Spinal cord (tissue), 10 donors: ENCODE data around the gene MRGPRD. TPM values are rescaled to one million over a fixed set of nuclear protein-coding genes. Genes with fewer than 3 reads are reported as not detected.

Experiments used
- DNase-seq, 6 donors: peaks; one replicate each; pipeline versions ENCODE4 v3.0.0 to v3.0.0-alpha.2; 2013 to 2015; ENCODE audit warnings: low spot score in 6 of 6, low read depth in 4 of 6
- H3K27ac ChIP-seq: one replicate; pipeline ENCODE4 v1.5.1; 2013; ENCODE audit warnings: low read depth, low read length, control low read depth
- H3K27me3 ChIP-seq: one replicate; pipeline ENCODE4 v1.6.1; 2013; ENCODE audit warnings: low read length; ENCODE audit not compliant: control insufficient read depth, insufficient read depth
- H3K36me3 ChIP-seq: one replicate; pipeline ENCODE4 v1.6.1; 2013; ENCODE audit warnings: low read length; ENCODE audit not compliant: control insufficient read depth, insufficient read depth
- H3K4me1 ChIP-seq: one replicate; pipeline ENCODE4 v1.6.1; 2013; ENCODE audit warnings: low read length; ENCODE audit not compliant: control insufficient read depth, insufficient read depth
- H3K4me3 ChIP-seq: one replicate; pipeline ENCODE4 v1.5.1; 2013; ENCODE audit warnings: low read depth, low read length, control low read depth
- H3K9me3 ChIP-seq: one replicate; pipeline ENCODE4 v1.6.1; 2013; ENCODE audit warnings: low read length; ENCODE audit not compliant: control insufficient read depth, insufficient read depth
- WGBS: methylation state at CpG from one replicate; pipeline ENCODE4 v1.1.5; 2013; ENCODE audit warnings: missing lambda C conversion rate; ENCODE audit not compliant: insufficient coverage; 5-methylcytosine and 5-hydroxymethylcytosine counted together
- polyA plus RNA-seq, 2 donors: library from polyadenylated mRNA; unstranded; fragments of 120-200 nt; gene quantifications; one replicate each; pipeline ENCODE4 v1.2.1, GENCODE V29; 2013; ENCODE audit not compliant: insufficient read length in 2 of 2
- total RNA-seq, 2 donors: library from RNA; depleted of rRNA in 1 of 2; stranded (reverse); fragments of 120-200 nt in 1 of 2; fragments of >200 nt in 1 of 2; gene quantifications; one replicate each; pipeline versions ENCODE4 v1.2.3 to v1.2.4, GENCODE V29; 2013 to 2014
- donor health status: healthy.

MRGPRD gene
- total and polyA plus RNA-seq, 4 donors: 0.89 TPM; not detected in 3

- DNase-seq: peak in 2 of 6 donors; percentile 16 to 46
- no peak overlapping the region for H3K27ac ChIP-seq
- H3K36me3 ChIP-seq: no peaks in the 10 kb centered on the region
- WGBS: 22% methylated on average over 27 of the region's 30 CpGs
- H3K27me3 ChIP-seq: no peaks in the 10 kb centered on the region
- peaks cover 20% of the 10 kb centered on the region for H3K4me1 ChIP-seq
- H3K9me3 ChIP-seq: no peaks in the 10 kb centered on the region
- H3K4me3 ChIP-seq: no peak overlapping the region
Observed at GRCh38 chr11:68954836-68955606, 25.8 kb downstream of the MRGPRD start.

DNA sequence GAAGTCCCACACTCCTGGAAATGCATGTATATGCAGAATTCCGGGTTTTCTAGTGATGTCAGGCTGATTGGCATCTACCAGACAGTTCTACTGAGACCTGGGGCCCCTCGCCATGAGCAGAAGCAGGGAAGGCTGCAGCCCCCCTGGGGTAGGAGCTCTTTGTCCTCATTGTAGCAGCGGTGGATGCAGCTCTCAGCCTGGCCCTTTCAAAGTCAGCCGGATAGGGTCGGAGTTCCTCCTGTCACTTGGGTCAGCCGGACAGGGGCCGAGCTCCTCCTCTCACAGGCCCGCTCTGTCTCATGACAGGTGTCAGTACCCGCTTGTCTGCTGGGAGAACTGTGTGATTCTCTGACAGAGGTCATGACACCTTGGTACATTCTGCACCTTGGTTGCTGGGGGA lies 30.0 kb downstream of the MRGPRD start:
- Histone ChIP-seq H3K4me1 (peaks cover 23% of the 10 kb centered on the region), H3K9me3 (no peaks in the 10 kb centered on the region), H3K36me3 (no peaks in the 10 kb centered on the region), H3K4me3 (no peak overlapping the region), H3K27me3 (no peaks in the 10 kb centered on the region), H3K27ac (no peak overlapping the region)
- no peak for DNase-seq
- WGBS: 43% methylated on average over 9 of the region's 9 CpGs

GRCh38 chr11:68950270-68950669 lies 30.5 kb downstream of the MRGPRD start:
- no peaks in the 10 kb centered on the region for H3K27me3 ChIP-seq
- DNase-seq: peak in 1 of 6 donors; percentile 5
- no peaks in the 10 kb centered on the region for H3K9me3 ChIP-seq
- peaks cover 18% of the 10 kb centered on the region for H3K4me1 ChIP-seq
- no peak overlapping the region for H3K27ac ChIP-seq
- H3K4me3 ChIP-seq: no peak overlapping the region
- 51% methylated on average over 3 of the region's 5 CpGs for WGBS
- H3K36me3 ChIP-seq: no peaks in the 10 kb centered on the region

DNA sequence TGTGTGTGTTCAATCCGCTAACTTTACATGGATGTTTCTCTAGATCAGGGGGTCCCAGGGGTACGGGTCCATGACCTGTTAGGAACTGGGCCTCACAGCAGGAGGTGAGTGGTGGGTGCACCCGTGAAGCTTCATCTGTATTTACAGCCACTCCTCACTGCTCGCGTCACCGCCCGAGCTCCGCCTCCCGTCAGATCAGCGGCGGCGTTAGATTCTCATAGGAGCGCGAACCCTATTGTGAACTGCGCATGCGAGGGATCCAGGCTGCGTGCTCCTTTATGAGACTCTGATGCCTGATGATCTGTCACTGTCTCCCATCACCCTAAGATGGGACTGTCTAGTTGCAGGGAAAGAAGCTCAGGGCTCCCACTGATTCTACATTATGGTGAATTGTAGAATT lies 31.9 kb downstream of the MRGPRD start:
- peak in 1 of 6 donors; percentile 89 for DNase-seq
- peaks cover 13% of the 10 kb centered on the region for H3K4me1 ChIP-seq
- WGBS: 67% methylated on average over 6 of the region's 17 CpGs
- no peaks in the 10 kb centered on the region for H3K27me3 ChIP-seq
- no peak overlapping the region for H3K27ac ChIP-seq
- H3K4me3 ChIP-seq: no peak overlapping the region
- H3K36me3 ChIP-seq: no peaks in the 10 kb centered on the region
- no peaks in the 10 kb centered on the region for H3K9me3 ChIP-seq

GRCh38 chr11:68948496-68948895 lies 32.3 kb downstream of the MRGPRD start:
- Histone ChIP-seq H3K27me3 (no peaks in the 10 kb centered on the region), H3K27ac (no peak overlapping the region), H3K36me3 (no peaks in the 10 kb centered on the region), H3K4me3 (no peak overlapping the region), H3K9me3 (no peaks in the 10 kb centered on the region), H3K4me1 (peaks cover 13% of the 10 kb centered on the region)
- DNase-seq: no peak
- 86% methylated on average over 1 of the region's 2 CpGs for WGBS

- Histone ChIP-seq H3K4me3 (no peak overlapping the region), H3K36me3 (peaks cover 2% of the 10 kb centered on the region), H3K9me3 (no peaks in the 10 kb centered on the region), H3K4me1 (peaks cover 18% of the 10 kb centered on the region), H3K27ac (no peak overlapping the region), H3K27me3 (no peaks in the 10 kb centered on the region)
- 85% methylated on average over 11 of the region's 11 CpGs for WGBS
- no peak for DNase-seq
Observed at GRCh38 chr11:68947151-68947550, 33.6 kb downstream of the MRGPRD start.

GRCh38 chr11:68946416-68947090 lies 34.2 kb downstream of the MRGPRD start:
- WGBS: 48% methylated on average over 16 of the region's 18 CpGs
- H3K9me3 ChIP-seq: no peaks in the 10 kb centered on the region
- no peak overlapping the region for H3K4me3 ChIP-seq
- no peaks in the 10 kb centered on the region for H3K27me3 ChIP-seq
- peaks cover 7% of the 10 kb centered on the region for H3K36me3 ChIP-seq
- peak in 2 of 6 donors; percentile 44 to 62 for DNase-seq
- H3K4me1 ChIP-seq: peaks cover 18% of the 10 kb centered on the region
- no peak overlapping the region for H3K27ac ChIP-seq

DNA sequence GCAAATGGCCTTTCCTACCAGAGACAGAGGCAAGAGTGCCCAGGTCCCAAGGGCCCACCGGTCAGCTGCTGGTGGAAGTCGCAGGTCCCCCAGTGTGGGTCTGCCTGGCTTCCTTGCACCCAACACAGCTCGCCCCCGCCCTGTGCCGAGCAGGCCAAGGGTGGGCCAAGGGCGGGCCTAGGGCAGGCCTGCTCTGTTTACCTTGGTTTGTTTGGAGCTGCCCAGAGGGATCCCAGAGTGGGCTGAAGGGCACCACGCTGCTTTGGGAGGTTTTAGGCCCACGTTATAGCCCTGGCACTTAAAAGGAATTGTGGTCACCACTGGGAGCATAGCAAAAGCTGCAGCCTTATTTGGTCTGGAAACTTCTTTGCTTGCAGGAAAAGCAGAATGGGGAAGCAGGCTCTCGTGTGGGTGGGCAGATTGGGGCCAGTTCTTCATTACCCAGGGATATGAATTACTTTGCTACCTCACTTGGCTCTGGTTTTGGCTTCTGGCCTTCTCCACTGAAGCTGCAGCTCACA lies 38.0 kb downstream of the MRGPRD start:
- Histone ChIP-seq H3K9me3 (no peaks in the 10 kb centered on the region), H3K27ac (no peak overlapping the region), H3K4me3 (no peak overlapping the region), H3K36me3 (peaks cover 44% of the 10 kb centered on the region), H3K27me3 (no peaks in the 10 kb centered on the region), H3K4me1 (peaks cover 15% of the 10 kb centered on the region)
- WGBS: 70% methylated on average over 9 of the region's 9 CpGs
- DNase-seq: peak in 1 of 6 donors; percentile 34

GRCh38 chr11:68942095-68942620 lies 38.6 kb downstream of the MRGPRD start:
- Histone ChIP-seq H3K4me3 (no peak overlapping the region), H3K9me3 (no peaks in the 10 kb centered on the region), H3K27ac (no peak overlapping the region), H3K36me3 (peaks cover 51% of the 10 kb centered on the region), H3K4me1 (peaks cover 15% of the 10 kb centered on the region), H3K27me3 (no peaks in the 10 kb centered on the region)
- DNase-seq: no peak
- WGBS: 80% methylated on average over 6 of the region's 11 CpGs
